ENCODE results near the gene LSAMP. TPM values are rescaled to one million over a fixed set of nuclear protein-coding genes. Genes with fewer than 3 reads are reported as not detected.

LSAMP gene
- total and polyA plus RNA-seq, 2 of the 8 experiments (the other 6 are each of a cell fraction or from before 2014, with no cell fraction given) = 1.8 to 5.7 TPM

- TF ChIP-seq CHD7 (IDR thresholded peaks at IDR 0.05; ENCODE audit: insufficient replicate concordance, low read length) = no peak
- TF ChIP-seq POLR2A (IDR thresholded peaks at IDR 0.05; ENCODE audit: control extremely low read depth in 1 of 2, low read depth in 2 of 2, low read length in 2 of 2) = no peak
- TF ChIP-seq NRF1 (IDR thresholded peaks at IDR 0.05; ENCODE audit: low read depth, low read length) = no peak
- TF ChIP-seq CTBP2 (IDR thresholded peaks at IDR 0.05; ENCODE audit: borderline replicate concordance, insufficient read depth, insufficient read length, low read length) = no peak
- TF ChIP-seq CHD2 (IDR thresholded peaks at IDR 0.05; ENCODE audit: low read length) = no peak
- no peak for TF ChIP-seq BCL11A (IDR thresholded peaks at IDR 0.05; ENCODE audit: low read depth in 2 of 2, low read length in 2 of 2)
- TF ChIP-seq SP4 (IDR thresholded peaks at IDR 0.05; ENCODE audit: low read length) = no peak
- no peak for TF ChIP-seq SUZ12 (IDR thresholded peaks at IDR 0.05; ENCODE audit: low read length)
- TF ChIP-seq CBX5 (IDR thresholded peaks at IDR 0.05; ENCODE audit: low read depth, low read length) = no peak
These were observed 567.7 kb downstream of the LSAMP start (continued) for GRCh38 chr3:115877615-115877899.

Data from H1 (cell line).